ENCODE measurements around the gene PPM1A. TPM values are rescaled to one million over a fixed set of nuclear protein-coding genes. Genes with fewer than 3 reads are reported as not detected.

Gene PPM1A
- total RNA-seq, 4 donors from 2014 or later = 41.9 to 65.8 (median 44.5) TPM

DNA sequence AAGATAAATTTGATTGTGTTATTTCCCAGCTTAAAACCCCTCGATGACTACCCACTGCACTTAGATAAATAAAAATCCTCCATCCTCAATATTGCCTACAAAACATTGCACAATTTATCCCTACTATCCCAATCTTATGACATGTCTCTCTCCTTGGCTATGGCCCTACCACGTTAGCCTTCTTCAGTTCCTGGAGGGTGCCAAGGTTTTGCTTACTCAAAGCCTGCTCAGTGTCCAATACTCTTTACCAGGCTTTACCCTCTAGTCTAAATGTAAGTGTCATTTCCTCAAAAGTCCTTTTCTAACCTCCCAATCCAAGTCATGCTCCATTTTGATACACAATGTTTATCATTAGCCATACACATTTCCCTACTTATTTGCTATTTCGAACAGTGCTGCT is 35.0 kb upstream of the PPM1A start:
- Histone ChIP-seq H3K27me3 (no peaks in the 10 kb centered on the region), H3K4me3 (replicated peaks in 1 of 3) (no peak overlapping the region), H3K4me1 (no peaks in the 10 kb centered on the region), H3K9me3 (no peaks in the 10 kb centered on the region), H3K27ac (no peak overlapping the region), H3K36me3 (no peaks in the 10 kb centered on the region)
- no peak for DNase-seq
- TF ChIP-seq, protein P1, sequence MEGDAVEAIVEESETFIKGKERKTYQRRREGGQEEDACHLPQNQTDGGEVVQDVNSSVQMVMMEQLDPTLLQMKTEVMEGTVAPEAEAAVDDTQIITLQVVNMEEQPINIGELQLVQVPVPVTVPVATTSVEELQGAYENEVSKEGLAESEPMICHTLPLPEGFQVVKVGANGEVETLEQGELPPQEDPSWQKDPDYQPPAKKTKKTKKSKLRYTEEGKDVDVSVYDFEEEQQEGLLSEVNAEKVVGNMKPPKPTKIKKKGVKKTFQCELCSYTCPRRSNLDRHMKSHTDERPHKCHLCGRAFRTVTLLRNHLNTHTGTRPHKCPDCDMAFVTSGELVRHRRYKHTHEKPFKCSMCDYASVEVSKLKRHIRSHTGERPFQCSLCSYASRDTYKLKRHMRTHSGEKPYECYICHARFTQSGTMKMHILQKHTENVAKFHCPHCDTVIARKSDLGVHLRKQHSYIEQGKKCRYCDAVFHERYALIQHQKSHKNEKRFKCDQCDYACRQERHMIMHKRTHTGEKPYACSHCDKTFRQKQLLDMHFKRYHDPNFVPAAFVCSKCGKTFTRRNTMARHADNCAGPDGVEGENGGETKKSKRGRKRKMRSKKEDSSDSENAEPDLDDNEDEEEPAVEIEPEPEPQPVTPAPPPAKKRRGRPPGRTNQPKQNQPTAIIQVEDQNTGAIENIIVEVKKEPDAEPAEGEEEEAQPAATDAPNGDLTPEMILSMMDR (IDR thresholded peaks at IDR 0.05) = no peak
- TF ChIP-seq POLR2A (IDR thresholded peaks at IDR 0.05) = no peak
- 93 to 95% methylated on average over 3 of the region's 3 CpGs for WGBS, 2 donors
- intact Hi-C loops (cut with DNase I) = no loop called here

DNA sequence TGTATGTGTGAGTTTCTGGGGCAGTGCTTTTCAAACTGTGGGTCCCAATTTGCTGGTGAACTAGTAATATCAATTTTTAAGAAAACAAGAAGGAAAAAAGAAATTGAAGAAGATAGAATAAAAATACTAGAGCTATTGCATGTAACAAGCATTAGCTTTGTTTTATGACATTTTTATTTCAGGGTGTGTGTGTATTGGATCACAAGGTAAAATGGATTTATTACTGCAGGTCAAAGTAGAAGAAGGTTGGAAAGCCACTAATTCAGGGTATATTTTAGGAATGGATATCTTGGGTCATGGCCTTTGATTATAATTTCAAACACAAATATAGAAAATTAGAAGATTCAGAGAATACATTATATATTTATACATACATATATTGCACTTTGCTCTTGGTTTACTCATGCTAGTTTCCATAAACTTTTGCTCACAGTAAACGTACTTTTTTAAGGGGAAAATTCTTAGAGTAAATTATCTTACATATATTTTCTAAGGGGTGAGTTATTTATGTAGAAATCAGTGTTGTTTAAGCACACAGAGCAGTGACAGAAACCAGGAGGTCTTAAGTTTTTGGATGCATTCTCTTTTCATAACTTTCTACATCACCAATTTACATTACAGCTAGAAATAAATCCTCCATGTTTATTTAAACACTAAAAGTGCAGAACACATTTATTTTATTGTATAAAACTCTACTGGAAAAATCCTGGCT is 34.5 kb upstream of the PPM1A start:
- H3K36me3 ChIP-seq = no peaks in the 10 kb centered on the region
- TF ChIP-seq POLR2A (IDR thresholded peaks at IDR 0.05) = no peak
- TF ChIP-seq, protein P1 (IDR thresholded peaks at IDR 0.05) = no peak
- no peaks in the 10 kb centered on the region for H3K27me3 ChIP-seq
- DNase-seq = no peak
- H3K9me3 ChIP-seq = no peaks in the 10 kb centered on the region
- no peak overlapping the region for H3K27ac ChIP-seq
- no peaks in the 10 kb centered on the region for H3K4me1 ChIP-seq
- 56 to 59% methylated on average over 1 of the region's 1 CpG for WGBS, 2 donors
- H3K4me3 ChIP-seq (replicated peaks in 1 of 3) = no peak overlapping the region
- intact Hi-C loops (cut with DNase I) = no loop called here

DNA sequence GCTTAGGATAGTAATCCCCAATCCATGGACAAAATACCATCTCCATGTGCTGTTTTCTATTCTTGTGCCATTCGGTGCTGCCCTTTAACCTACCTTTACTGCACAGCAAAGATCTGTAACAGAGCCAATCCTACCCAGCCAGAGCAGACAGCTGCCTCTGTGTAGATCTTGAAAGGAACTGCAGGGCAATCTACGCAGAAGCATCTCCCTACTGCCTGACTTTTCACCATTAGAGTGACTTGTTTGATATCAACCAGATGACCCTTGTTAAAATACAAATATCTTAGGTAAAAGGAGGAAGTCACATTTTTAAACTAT is 33.9 kb upstream of the PPM1A start:
- TF ChIP-seq POLR2A (IDR thresholded peaks at IDR 0.05) = no peak
- TF ChIP-seq, protein P1 (IDR thresholded peaks at IDR 0.05) = no peak
- Histone ChIP-seq H3K27me3 (no peaks in the 10 kb centered on the region), H3K4me1 (no peaks in the 10 kb centered on the region), H3K4me3 (replicated peaks in 1 of 3) (no peak overlapping the region), H3K27ac (no peak overlapping the region), H3K36me3 (no peaks in the 10 kb centered on the region), H3K9me3 (no peaks in the 10 kb centered on the region)
- no peak for DNase-seq
- intact Hi-C loops (cut with DNase I) = no loop called here
- WGBS, 2 donors = 85 to 87% methylated on average over 2 of the region's 2 CpGs

DNA sequence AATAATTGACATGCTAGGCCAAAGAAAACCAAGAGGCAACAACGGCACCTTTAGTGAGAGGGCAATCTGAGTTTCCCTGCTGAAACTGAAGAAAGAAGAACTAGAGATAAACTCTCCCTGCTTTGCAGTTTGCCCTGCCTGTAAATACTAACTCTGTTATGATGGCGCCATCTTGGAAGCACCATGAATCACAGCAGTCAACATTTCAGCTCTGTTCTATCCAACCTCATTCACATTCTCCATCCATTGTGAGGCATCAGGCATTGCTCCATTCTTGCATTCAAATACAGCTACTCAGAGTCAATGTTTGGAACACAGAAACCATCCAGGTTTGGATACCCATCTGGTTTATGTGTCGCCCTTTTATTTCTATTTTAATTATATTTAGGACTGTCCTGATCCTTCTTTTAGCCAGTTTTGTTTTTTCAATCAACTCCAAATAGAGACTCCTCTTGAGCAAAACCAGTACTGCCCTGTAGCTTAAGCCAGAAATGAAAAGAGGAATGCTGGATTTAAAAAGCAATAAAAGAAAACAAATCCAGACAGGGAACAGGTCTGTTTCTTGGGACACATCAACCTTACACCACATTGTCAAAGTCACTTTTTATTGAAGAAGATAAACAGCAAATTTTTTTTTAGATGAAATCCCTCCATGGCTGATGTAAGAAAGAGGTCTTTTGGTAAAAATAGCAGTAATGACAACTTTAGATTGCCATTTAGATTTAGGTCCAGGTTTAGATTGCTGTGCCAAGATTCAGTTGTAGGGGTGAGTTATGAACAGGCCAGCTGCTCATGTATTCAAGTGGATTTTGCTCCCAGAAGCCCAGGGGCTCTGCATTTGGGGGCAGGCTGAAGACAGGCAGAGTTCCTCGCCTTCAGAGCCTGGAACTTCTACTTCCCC is 33.3 kb upstream of the PPM1A start:
- intact Hi-C loops (cut with DNase I) = no loop called here
- TF ChIP-seq POLR2A (IDR thresholded peaks at IDR 0.05) = no peak
- TF ChIP-seq, protein P1 (IDR thresholded peaks at IDR 0.05) = no peak
- DNase-seq = no peak
- Histone ChIP-seq H3K4me1 (no peaks in the 10 kb centered on the region), H3K9me3 (no peaks in the 10 kb centered on the region), H3K36me3 (no peaks in the 10 kb centered on the region), H3K4me3 (replicated peaks in 1 of 3) (no peak overlapping the region), H3K27me3 (no peaks in the 10 kb centered on the region), H3K27ac (no peak overlapping the region)
- WGBS, 2 donors = 89% methylated on average over 4 of the region's 4 CpGs

DNA sequence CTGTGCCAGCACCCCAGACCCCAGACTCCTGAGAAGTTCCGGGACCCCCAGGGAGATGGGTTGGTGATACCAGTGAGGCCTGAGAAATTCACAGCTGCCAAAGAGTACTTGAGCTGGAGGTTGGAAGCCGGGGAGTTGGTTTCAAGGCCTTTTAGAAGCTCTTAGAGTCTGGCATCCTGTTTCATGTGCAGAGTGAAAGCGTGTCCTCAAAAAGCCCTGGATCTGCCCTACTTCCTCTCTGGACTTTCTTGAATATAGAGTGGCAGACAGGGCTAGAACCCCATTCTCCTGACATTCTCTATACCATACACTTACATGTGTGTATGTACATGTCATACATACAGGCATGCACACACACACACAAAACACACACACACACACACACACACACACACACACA is 31.3 kb upstream of the PPM1A start:
- H3K36me3 ChIP-seq = no peaks in the 10 kb centered on the region
- H3K9me3 ChIP-seq = no peaks in the 10 kb centered on the region
- H3K4me1 ChIP-seq = no peaks in the 10 kb centered on the region
- TF ChIP-seq, protein P1 (IDR thresholded peaks at IDR 0.05) = no peak
- H3K27me3 ChIP-seq = no peaks in the 10 kb centered on the region
- no peak overlapping the region for H3K4me3 ChIP-seq (replicated peaks in 1 of 3)
- 29 to 57% methylated on average over 3 of the region's 3 CpGs for WGBS, 2 donors
- H3K27ac ChIP-seq = no peak overlapping the region
- intact Hi-C loops (cut with DNase I) = no loop called here
- DNase-seq = no peak
